ENCODE results near the gene AMOTL1. TPM values are rescaled to one million over a fixed set of nuclear protein-coding genes. Genes with fewer than 3 reads are reported as not detected.

AMOTL1 gene
- polyA plus RNA-seq, 1 of the 3 experiments (the other 2 are of a cell fraction): 10.7 TPM

DNA sequence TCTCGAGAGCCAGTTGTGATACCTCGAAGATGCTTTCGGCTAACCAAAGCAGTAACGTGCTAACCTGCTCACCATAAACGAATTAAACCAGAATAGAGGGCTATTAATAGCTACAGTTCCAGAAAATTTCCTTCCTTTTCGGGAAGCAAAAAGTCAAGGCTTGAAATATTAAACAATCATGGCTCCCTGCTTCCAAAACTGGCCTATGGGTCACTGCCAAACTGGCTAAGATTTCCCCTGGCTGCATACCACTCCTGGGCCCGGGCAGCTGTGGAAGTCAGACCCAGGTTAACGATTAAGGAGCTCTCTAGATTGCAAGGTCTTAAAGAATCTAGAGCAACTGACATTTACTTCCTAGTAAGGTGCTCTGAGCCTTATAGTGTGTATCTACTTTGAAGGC is 1.7 kb downstream of the AMOTL1 start:
- Histone ChIP-seq H4K20me1 (ENCODE audit: insufficient read depth) (peaks cover 16% of the 10 kb centered on the region), H3K4me3 (ENCODE audit: low read depth in 2 of 2, low read length in 1 of 2) (peak overlapping the region; percentile 89 to 97), H3K36me3 (replicated peaks in 1 of 2; ENCODE audit: control insufficient read depth in 1 of 2, insufficient read depth in 2 of 2, low read length in 1 of 2) (no peaks in the 10 kb centered on the region), H3F3A (replicated peaks; ENCODE audit: insufficient read depth) (peaks cover 11% of the 10 kb centered on the region), H3K27me3 (ENCODE audit: insufficient read depth) (no peaks in the 10 kb centered on the region), H3K27ac (ENCODE audit: low read depth in 2 of 2, low read length in 1 of 2) (peak overlapping the region; percentile 75 to 95), H3K4me1 (ENCODE audit: control insufficient read depth in 1 of 2, insufficient read depth in 2 of 2, low read depth in 1 of 2, low read length in 1 of 2) (peaks cover 19 to 21% of the 10 kb centered on the region in 2 experiments; a peak in 3 of 4 replicates), H2AFZ (ENCODE audit: low read depth) (peak overlapping the region; percentile 96), H3K4me2 (peak overlapping the region; percentile 89), H3K79me2 (ENCODE audit: insufficient read depth) (peaks cover 65% of the 10 kb centered on the region), H3K9ac (peak overlapping the region; percentile 90), H3K9me3 (no peaks in the 10 kb centered on the region), H3K9me2 (no peaks in the 10 kb centered on the region)
- POLR2A ChIA-PET: interaction anchor here (0.6 to 2.3 kb wide), 2 partner anchors 10 to 29 kb away, joined by 3 to 17 read pairs; no protein-coding TSS in a partner anchor
- 22% methylated on average over 8 of the region's 8 CpGs for WGBS (ENCODE audit: low lambda C conversion rate)
- CTCF ChIA-PET: interaction anchor here (1.0 to 8.6 kb wide), 4 partner anchors 12 to 146 kb away, joined by 3 to 87 read pairs (median 20); no protein-coding TSS in a partner anchor
- TF ChIP-seq ELF1 (IDR thresholded peaks at IDR 0.05) (no peak), NFIC (IDR thresholded peaks at IDR 0.05; ENCODE audit: borderline replicate concordance) (no peak), TCF12 (IDR thresholded peaks at IDR 0.05) (no peak), TAF1 (IDR thresholded peaks at IDR 0.05; ENCODE audit: borderline replicate concordance, low read depth, low read length) (no peak)
- TF ChIP-seq, protein P1, sequence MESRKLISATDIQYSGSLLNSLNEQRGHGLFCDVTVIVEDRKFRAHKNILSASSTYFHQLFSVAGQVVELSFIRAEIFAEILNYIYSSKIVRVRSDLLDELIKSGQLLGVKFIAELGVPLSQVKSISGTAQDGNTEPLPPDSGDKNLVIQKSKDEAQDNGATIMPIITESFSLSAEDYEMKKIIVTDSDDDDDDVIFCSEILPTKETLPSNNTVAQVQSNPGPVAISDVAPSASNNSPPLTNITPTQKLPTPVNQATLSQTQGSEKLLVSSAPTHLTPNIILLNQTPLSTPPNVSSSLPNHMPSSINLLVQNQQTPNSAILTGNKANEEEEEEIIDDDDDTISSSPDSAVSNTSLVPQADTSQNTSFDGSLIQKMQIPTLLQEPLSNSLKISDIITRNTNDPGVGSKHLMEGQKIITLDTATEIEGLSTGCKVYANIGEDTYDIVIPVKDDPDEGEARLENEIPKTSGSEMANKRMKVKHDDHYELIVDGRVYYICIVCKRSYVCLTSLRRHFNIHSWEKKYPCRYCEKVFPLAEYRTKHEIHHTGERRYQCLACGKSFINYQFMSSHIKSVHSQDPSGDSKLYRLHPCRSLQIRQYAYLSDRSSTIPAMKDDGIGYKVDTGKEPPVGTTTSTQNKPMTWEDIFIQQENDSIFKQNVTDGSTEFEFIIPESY (IDR thresholded peaks at IDR 0.05; ENCODE audit: borderline replicate concordance, low read depth): no peak
- no peak for DNase-seq

DNA sequence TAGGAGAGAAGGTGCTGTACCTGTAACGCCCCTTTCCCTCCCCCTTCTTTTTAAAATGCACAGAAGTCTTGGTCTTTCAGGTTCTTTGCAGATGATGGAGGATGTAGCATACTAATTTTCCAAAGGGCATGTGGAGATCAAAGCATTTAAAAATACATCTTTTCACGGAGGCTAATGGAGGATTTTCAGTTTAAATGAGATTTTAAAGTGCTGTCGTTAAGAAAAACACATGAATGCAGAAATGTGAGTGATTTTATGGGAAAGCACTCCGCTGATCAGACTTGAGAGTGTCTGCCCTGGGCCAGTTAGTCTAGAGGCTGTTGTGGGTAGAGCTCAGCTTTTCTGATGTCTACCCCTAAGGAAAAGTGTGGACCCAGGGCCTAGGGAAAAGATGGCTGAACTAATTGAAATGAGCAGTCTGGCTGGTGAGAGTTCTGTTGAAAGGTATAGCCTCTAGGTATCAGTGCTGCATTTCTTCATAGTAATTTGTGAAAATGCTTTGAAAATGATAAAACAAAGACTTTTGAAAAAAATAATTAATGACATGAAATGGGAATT is 2.5 kb downstream of the AMOTL1 start:
- Histone ChIP-seq H3F3A (replicated peaks; ENCODE audit: insufficient read depth) (peaks cover 11% of the 10 kb centered on the region), H4K20me1 (ENCODE audit: insufficient read depth) (peaks cover 16% of the 10 kb centered on the region), H3K4me1 (ENCODE audit: control insufficient read depth in 1 of 2, insufficient read depth in 2 of 2, low read depth in 1 of 2, low read length in 1 of 2) (peaks cover 19 to 22% of the 10 kb centered on the region in 2 experiments; a peak in 3 of 4 replicates), H3K36me3 (replicated peaks in 1 of 2; ENCODE audit: control insufficient read depth in 1 of 2, insufficient read depth in 2 of 2, low read length in 1 of 2) (no peaks in the 10 kb centered on the region), H2AFZ (ENCODE audit: low read depth) (no peak overlapping the region), H3K79me2 (ENCODE audit: insufficient read depth) (peaks cover 72% of the 10 kb centered on the region), H3K4me3 (ENCODE audit: low read depth in 2 of 2, low read length in 1 of 2) (peak overlapping the region; percentile 89 to 97), H3K4me2 (peak overlapping the region; percentile 89), H3K9ac (no peak overlapping the region), H3K27ac (ENCODE audit: low read depth in 2 of 2, low read length in 1 of 2) (peak overlapping the region; percentile 8 to 75; a peak in 3 of 4 replicates), H3K27me3 (ENCODE audit: insufficient read depth) (no peaks in the 10 kb centered on the region), H3K9me2 (no peaks in the 10 kb centered on the region), H3K9me3 (no peaks in the 10 kb centered on the region)
- peak; percentile 25 for DNase-seq
- 61% methylated on average over 4 of the region's 4 CpGs for WGBS (ENCODE audit: low lambda C conversion rate)
- ChIA-PET CTCF (interaction anchor here (1.0 to 6.0 kb wide), 3 partner anchors 29 to 148 kb away, joined by 4 to 37 read pairs (median 8); no protein-coding TSS in a partner anchor), POLR2A (no interaction called here)
- no peak for TF ChIP-seq SMC3 (IDR thresholded peaks at IDR 0.05; ENCODE audit: low read depth, low read length)
- TF ChIP-seq, protein P1 (IDR thresholded peaks at IDR 0.05; ENCODE audit: borderline replicate concordance, low read depth): no peak
- TF ChIP-seq CHD2 (IDR thresholded peaks at IDR 0.05; ENCODE audit: low read length, partially characterized antibody): no peak
- no peak for TF ChIP-seq TAF1 (IDR thresholded peaks at IDR 0.05; ENCODE audit: borderline replicate concordance, low read depth, low read length)
- TF ChIP-seq RCOR1 (IDR thresholded peaks at IDR 0.05; ENCODE audit: low read length): no peak
- TF ChIP-seq, protein P2, sequence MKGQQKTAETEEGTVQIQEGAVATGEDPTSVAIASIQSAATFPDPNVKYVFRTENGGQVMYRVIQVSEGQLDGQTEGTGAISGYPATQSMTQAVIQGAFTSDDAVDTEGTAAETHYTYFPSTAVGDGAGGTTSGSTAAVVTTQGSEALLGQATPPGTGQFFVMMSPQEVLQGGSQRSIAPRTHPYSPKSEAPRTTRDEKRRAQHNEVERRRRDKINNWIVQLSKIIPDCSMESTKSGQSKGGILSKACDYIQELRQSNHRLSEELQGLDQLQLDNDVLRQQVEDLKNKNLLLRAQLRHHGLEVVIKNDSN (IDR thresholded peaks at IDR 0.05; ENCODE audit: borderline replicate concordance, low read depth): no peak
- TF ChIP-seq, protein P3, sequence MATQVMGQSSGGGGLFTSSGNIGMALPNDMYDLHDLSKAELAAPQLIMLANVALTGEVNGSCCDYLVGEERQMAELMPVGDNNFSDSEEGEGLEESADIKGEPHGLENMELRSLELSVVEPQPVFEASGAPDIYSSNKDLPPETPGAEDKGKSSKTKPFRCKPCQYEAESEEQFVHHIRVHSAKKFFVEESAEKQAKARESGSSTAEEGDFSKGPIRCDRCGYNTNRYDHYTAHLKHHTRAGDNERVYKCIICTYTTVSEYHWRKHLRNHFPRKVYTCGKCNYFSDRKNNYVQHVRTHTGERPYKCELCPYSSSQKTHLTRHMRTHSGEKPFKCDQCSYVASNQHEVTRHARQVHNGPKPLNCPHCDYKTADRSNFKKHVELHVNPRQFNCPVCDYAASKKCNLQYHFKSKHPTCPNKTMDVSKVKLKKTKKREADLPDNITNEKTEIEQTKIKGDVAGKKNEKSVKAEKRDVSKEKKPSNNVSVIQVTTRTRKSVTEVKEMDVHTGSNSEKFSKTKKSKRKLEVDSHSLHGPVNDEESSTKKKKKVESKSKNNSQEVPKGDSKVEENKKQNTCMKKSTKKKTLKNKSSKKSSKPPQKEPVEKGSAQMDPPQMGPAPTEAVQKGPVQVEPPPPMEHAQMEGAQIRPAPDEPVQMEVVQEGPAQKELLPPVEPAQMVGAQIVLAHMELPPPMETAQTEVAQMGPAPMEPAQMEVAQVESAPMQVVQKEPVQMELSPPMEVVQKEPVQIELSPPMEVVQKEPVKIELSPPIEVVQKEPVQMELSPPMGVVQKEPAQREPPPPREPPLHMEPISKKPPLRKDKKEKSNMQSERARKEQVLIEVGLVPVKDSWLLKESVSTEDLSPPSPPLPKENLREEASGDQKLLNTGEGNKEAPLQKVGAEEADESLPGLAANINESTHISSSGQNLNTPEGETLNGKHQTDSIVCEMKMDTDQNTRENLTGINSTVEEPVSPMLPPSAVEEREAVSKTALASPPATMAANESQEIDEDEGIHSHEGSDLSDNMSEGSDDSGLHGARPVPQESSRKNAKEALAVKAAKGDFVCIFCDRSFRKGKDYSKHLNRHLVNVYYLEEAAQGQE (IDR thresholded peaks at IDR 0.05; ENCODE audit: low read depth, low read length): no peak
- TF ChIP-seq NFIC (IDR thresholded peaks at IDR 0.05; ENCODE audit: borderline replicate concordance): no peak
- TF ChIP-seq, protein P4, sequence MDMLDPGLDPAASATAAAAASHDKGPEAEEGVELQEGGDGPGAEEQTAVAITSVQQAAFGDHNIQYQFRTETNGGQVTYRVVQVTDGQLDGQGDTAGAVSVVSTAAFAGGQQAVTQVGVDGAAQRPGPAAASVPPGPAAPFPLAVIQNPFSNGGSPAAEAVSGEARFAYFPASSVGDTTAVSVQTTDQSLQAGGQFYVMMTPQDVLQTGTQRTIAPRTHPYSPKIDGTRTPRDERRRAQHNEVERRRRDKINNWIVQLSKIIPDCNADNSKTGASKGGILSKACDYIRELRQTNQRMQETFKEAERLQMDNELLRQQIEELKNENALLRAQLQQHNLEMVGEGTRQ (IDR thresholded peaks at IDR 0.05; ENCODE audit: borderline replicate concordance, low read depth, low read length): no peak
- TF ChIP-seq RXRA (IDR thresholded peaks at IDR 0.05; ENCODE audit: borderline replicate concordance, low read depth): no peak
- no peak for TF ChIP-seq SIN3A (IDR thresholded peaks at IDR 0.05; ENCODE audit: borderline replicate concordance, low read depth, low read length)
- TF ChIP-seq ELF1 (IDR thresholded peaks at IDR 0.05): no peak
